HG02981 (cell line): ENCODE measurements around the gene GNLY.
"Not testable (repeated sequence)": the region's sequence is repeated elsewhere in the genome, so short reads cannot be mapped to it uniquely, and the experiment has no call there.

ENCODE experiments used
- ATAC-seq: cut with Tn5 transposase; IDR thresholded peaks from one replicate; pipeline ENCODE4 v1.9.1; 2021; ENCODE audit warnings: mild to moderate bottlenecking, moderate library complexity; ENCODE audit not compliant: unreplicated experiment

GNLY gene

DNA sequence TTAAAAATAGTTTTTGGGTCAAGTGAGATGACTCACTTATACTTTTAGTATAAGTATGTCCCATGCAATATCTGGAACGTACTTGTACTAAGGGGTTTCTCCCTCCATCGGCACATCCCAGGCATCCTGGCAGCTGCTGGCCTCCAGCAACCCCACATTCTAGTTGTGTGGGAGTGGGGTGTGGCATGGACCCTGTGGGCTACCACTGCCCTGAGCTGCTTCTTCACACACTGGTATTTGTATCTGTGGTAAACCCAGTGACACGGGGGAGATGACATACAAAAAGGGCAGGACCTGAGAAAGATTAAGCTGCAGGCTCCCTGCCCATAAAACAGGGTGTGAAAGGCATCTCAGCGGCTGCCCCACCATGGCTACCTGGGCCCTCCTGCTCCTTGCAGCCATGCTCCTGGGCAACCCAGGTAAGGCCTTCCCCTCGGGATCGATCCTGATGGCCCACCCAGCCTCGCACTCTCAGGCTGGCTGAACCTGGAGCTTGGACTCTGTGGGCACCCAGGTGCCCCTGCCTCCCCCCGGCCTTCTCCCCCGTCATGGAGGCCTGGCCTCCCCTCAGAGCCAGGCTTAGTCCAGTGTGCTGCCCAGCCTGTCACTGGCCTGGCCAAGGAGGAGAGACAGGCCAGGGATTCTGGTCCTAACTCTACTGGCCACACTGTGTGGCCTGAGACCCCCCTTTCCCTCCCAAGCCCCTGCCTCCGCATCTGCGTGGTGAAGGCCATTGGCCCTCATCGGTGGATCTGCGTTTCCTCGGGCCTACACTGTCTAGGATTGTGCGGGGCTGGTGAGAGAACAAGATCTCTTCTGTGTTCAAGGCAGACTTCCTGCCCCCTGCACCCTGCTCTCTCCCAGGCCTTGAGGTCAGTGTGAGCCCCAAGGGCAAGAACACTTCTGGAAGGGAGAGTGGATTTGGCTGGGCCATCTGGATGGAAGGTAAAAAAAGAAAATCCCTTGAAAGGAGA, at the start of gene GNLY:
TSS of gene GNLY (plus strand) at position 307 of the 974 bp plus-strand sequence. CDS start at position 368, 61 bp downstream.
- no peak for ATAC-seq

GRCh38 chr2:85644909-85645308, 49.2 kb upstream of the GNLY start:
- no peak for ATAC-seq

- ATAC-seq, result no peak
Observed at GRCh38 chr2:85646166-85646565, 48.0 kb upstream of the GNLY start.

GRCh38 chr2:85647823-85648526, 46.2 kb upstream of the GNLY start:
- ATAC-seq, result peak; percentile 67

- ATAC-seq, result no peak
Observed at GRCh38 chr2:85648619-85649018, 45.5 kb upstream of the GNLY start.

DNA sequence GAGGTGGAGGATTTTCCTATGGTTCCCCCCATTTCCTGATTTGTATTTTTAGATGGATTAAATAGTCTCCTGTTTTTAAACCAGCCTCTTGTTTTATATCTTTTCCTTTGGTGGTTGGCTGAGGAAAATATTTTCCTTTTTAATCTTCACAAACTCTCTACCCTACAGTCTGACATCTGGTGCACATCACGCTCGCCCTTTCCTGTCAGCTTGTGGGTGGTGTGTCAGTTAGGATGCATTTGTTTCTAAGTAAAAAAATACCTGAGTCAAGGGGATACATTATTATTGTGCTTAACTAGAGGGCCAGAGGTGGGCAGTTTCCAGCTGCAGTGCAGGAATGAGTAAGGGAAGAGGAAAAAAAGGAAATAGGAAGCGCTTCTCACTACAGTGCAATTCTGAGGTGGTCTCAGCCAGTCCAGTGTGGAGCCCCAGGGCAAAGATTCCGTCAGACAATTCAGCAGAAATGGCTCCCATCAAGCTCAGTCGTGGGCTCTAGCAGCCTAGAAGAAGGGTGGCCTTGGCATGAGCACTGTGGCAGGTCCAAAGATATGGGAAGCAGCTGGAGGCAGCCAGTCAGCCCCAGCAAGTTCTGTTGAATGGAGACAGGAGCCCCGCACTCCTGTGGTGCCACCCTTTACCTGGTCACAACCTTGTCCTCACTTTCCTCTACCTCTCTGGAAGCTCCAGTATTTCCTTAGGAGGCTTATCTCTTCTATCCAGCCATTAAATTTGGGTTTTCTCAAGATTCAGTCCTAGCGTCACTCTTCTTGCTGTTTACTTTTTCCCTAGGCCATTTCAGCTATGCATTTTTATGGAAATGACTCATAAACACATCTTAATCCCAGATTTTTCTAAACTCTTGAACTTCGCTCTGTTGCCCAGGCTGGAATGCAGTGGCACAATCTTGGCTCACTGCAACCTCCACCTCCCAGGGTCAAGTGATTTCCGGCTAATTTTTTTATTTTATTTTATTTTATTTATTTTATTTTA, 44.7 kb upstream of the GNLY start:
- no peak for ATAC-seq

- no peak for ATAC-seq
Observed at GRCh38 chr2:85650456-85650855, 43.7 kb upstream of the GNLY start.

DNA sequence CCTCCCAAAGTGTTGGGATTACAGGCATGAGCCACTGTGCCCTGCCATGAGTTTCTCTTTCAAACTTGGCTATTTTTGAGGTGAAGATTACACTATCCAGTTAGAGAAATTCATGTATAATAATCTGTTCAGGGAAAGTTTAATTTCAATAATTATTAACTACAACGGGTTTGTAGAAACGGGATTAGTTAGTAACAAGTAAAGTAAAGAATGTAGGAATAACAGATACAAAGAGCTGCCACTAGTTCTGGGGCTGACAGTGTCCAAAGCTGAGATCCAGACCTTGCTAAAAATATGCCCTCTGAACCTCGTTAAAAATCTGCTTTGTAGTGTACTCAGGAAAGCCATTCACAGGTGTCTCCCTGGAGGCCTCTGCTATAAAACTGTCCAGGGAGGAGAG, 43.1 kb upstream of the GNLY start:
- no peak for ATAC-seq

DNA sequence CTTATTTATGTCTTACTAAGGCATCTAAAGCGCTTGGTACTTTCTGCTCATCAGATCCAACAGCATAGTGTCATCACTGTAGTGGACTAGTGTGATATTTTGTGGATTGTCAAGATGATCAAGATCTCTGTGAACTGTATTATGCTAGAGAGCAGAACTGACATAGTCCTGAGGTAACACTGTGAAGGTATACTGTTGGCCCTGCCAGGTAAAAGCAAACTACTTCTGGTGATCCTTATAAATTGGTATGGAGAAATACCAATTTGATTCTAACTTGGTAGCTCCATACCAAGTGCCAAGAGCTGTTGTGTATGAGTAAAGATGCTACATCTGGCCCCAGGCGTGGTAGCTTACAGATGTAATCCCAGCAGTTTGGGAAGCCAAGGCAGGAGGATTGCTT, 42.1 kb upstream of the GNLY start:
- no peak for ATAC-seq

- ATAC-seq, result no peak
Observed at GRCh38 chr2:85653996-85654395, 40.2 kb upstream of the GNLY start.

GRCh38 chr2:85655961-85656417, 38.2 kb upstream of the GNLY start:
- no peak for ATAC-seq

DNA sequence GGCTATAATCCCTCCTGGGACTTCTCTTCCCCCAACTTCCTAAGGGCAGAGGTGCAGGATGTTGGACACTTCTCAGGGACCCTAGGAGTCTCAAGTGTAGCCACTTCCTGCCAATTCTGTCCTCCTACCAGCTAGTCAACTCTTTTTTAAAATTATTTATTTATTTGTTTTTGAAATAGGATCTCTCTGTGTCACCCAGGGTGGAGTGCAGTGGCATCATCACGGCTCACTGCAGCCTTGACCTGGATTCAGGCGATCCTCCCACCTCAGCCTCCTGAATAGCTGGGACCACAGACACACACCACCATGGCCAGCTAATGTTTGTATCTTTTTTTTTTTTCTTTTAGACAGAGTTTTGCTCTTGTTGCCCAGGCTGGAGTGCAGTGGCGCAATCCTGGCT, 37.7 kb upstream of the GNLY start:
- no peak for ATAC-seq

DNA sequence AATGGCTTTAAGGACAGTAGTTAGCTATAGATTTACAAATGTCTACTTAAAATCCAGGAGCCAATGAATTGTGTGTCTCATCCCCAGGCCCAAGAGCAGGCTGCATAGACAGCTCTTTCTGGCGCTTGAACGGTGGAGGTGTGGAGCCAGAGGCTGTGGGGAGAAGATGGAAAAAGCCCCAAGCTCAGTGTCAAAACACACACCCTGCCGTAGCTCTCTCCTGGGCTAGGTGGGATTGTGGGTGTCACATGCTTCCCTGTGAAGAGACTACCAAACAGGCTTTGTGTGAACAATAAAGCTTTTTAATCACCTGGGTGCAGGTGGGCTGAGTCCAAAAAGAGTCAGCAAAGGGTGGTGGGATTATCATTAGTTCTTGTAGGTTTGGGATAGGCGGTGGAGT, 36.8 kb upstream of the GNLY start:
- ATAC-seq, result not testable (repeated sequence)

DNA sequence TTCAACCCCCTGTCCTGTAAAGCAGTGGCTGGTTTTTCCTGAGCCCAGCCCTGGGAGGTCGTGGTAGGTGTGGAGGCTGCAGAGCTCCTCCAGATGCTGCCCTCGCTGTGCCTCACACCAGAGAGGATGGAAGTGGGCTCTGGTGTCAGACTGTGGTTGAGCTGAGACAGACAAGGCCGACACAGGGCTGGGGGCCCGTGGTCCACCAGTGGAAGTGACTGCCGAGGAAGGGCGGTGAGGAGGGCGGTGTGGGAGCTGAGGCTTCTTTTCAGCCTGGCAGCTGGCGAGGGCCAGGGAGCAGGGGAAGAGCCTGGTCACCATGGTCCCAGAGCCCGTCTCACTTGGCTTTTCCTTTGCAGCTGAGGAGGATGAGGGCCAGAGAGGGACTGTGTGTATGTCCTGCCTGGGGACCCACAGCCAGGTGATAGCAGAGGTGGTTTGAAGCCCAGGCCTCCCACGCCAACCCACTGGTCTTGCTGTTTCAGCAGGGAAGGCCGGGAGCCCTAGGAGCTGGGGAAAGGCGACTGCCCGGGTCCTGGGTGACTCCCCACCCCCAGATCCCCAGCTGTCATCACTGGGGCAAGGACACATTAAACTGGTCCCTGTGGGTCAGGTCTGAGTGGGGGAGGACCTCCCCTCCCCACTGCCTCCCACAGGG, 34.7 kb upstream of the GNLY start:
- no peak for ATAC-seq

DNA sequence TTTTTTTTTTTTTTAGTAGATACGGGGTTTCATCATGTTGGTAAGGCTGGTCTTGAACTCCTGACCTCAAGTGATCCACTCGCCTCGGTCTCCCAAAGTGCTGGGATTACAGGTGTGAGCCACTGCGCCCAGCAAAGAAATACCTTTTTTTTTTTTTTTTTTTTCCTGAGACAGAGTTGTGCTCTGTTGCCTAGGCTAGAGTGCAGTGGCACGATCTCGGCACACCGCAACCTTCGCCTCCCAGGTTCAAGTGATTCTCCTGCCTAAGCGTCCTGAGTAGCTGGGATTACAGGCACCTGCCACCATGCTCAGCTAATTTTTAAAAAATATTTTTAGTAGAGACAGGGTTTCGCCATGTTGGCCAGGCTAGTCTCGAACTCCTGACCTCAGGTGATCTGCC, 33.9 kb upstream of the GNLY start:
- ATAC-seq, result not testable (repeated sequence)

- ATAC-seq, result no peak
Observed at GRCh38 chr2:85660725-85661124, 33.4 kb upstream of the GNLY start.

- no peak for ATAC-seq
Observed at GRCh38 chr2:85661139-85661858, 32.9 kb upstream of the GNLY start.

- ATAC-seq, result no peak
Observed at GRCh38 chr2:85662899-85663593, 31.1 kb upstream of the GNLY start.
